Activated T-helper 1 cell treated with Interleukin-2 at 50 U/mL for 16 hours (primary cell): Measurements from ENCODE around the gene USP43.

Source experiments
- DNase-seq: peaks from one replicate; pipeline ENCODE4 v3.0.0-alpha.2; 2020; ENCODE audit warnings: low read depth

USP43 gene

DNA sequence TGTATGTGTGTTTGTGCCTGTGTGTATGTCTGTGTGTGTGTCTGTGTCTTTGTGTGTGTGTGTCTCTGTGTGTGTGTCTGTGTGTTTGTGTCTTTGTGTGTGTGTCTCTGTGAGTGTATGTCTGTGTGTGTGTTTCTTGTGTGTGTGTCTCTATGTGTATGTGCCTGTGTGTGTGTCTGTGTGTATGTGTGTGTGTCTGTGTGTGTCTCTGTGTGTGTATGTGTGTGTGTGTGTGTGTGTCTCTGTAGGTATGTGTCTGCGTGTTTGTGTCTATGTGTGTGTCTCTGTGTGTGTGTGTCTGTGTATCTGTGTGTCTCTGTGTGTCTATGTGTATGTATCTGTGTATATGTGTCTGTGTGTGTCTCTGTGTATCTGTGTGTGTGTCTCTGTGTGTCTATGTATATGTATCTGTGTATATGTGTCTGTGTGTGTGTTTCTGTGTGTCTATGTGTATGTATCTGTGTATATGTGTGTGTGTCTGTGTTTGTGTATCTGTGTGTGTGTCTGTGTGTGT lies 70.2 kb downstream of the USP43 start:
- no peak for DNase-seq

DNA sequence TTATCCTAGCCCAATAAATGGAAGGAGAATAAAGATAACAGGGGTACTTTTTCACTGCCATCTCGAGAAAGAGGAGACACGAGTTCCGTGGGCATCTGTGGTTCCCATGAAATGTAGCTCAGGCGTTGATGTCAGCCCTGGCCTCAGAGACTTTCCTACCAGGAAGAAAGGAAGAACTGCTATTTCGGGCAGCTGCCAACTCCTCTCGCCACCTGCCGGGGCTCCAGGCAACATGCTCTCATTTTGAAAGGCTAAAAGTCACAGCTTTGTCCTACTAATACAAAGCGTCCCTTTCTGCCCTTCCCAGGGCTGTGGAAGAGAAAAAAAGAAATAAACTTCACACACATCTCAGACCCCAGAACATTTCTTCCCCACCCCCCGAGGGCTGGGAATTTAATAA lies 80.3 kb downstream of the USP43 start:
- no peak for DNase-seq

DNA sequence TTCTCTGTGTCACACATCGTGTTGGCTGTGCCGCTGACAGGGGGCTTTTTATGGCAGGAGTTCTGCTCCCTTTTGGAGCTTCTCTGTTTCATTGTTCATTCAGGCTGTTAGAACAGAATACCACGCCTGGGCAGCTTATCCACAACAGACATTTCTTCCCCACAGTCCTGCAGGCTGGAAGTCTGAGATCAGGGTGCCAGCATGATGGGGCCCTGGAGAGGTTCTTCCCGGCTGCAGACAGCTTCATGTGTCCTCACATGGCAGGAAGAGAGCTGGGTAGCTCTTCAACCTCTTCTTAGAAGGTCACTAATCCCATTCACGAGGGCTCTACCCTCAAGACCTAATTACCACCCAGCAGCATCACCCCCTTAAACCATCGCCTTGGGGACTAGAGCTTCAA lies 81.0 kb downstream of the USP43 start:
- DNase-seq: no peak

- DNase-seq: no peak
These were observed 82.7 kb downstream of the USP43 start for GRCh38 chr17:9728005-9728404.

DNA sequence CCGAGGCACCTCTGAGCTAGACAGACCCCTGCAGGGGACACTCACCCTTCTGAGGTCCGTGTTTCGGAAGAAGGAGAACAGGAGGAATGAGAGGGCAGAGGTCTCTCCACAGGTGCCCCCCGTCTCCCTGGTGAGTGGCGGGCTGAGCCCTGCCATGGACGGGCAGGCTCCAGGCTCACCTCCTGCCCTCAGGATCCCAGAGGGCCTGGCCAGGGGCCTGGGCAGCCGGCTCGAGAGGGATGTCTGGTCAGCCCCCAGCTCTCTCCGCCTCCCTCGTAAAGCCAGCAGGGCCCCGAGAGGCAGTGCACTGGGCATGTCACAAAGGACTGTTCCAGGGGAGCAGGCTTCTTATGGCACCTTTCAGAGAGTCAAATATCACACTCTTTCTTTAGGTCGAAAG lies 83.2 kb downstream of the USP43 start:
- DNase-seq: no peak

- no peak for DNase-seq
These were observed 83.8 kb downstream of the USP43 start for GRCh38 chr17:9729034-9729650.

DNA sequence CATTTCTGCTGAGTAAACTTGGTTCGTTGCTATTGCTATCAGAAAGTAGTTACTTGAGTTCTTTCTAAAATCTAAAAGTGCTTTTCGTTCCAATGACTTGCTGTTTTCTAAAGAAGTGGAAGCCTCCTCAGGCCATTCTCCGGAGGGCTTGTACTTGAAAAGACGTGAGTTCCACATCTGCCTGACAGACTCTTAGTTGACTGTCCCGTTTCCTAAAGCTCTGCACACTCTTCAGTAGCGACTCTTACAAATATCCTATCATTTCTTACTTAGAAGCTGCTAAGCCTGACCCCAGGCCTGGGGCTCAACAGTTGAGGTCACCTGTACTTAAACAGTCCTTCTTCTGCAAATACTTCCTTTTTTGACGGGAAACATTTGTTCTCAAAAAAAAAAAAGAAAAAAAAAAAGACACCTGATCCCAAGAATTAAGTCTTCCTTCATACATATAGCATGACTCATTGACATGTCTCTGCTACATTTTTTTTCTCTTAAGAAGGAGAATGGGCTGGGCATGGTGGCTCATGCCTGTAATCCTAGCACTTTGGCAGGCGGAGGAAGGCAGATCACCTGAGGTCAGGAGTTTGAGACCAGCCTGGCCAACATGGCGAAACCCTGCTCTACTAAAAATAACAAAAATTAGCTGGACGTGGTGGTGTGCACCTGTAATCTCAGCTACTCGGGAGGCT lies 84.6 kb downstream of the USP43 start:
- DNase-seq: no peak

DNA sequence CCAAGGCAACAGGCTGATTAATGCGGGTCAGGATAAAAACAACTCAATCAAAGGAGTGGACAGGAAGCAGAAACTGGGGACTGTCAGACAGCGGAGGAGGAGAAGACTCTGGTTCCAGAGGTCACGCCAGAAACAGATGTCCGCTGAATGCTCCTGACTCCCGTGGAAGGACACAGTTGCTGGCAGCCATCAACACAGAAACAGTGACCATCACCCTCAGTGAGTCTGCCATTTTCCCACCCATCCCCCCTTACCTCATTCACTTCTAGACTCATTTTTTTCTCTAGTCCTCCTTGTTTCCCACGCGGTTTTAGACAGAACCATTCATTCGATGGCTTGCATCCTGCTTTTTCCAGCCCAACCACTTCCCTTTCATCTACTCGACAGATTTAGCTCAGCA lies 105.2 kb downstream of the USP43 start:
- no peak for DNase-seq

DNA sequence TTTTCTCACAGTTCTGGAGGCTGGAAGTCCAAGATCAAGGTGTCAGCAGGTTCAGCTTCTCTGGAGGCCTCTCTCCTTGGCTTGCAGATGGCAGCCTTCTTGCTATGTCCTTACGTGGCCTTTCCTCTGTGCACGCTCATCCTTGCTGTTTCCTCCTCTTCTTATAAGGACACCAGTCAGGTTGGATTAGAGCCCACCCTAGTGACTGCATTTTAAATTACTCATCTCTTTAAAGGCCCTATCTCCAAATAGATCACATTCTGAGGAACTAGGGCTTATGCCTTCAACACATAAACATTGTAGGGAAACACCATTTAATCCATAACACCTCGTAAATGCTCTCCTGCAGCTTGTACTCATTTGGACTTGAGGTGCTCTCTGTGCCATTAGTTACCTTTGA lies 109.8 kb downstream of the USP43 start:
- DNase-seq: no peak

GRCh38 chr17:9760266-9760665 lies 114.9 kb downstream of the USP43 start:
- no peak for DNase-seq

DNA sequence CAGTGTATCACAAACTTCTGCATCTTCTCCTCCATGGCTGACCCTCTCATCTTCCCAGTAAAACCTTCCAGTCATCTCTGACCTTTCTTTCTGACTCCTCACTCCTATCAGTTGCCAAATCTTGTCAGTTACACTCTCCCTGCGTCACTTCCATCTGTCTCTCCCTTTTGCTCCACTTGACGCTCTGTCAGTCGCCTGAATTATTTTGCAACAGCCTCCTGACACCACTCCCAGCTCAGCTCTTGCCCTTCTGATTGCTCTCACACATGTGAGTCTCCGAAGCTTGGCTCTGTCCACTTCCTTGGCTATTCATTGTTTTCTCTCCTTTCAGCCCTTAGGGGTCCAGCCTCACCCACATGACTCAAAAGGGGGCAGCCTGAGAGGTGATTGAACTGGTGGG lies 118.3 kb downstream of the USP43 start:
- DNase-seq: no peak

GRCh38 chr17:9765322-9765721 lies 120.0 kb downstream of the USP43 start:
- no peak for DNase-seq

DNA sequence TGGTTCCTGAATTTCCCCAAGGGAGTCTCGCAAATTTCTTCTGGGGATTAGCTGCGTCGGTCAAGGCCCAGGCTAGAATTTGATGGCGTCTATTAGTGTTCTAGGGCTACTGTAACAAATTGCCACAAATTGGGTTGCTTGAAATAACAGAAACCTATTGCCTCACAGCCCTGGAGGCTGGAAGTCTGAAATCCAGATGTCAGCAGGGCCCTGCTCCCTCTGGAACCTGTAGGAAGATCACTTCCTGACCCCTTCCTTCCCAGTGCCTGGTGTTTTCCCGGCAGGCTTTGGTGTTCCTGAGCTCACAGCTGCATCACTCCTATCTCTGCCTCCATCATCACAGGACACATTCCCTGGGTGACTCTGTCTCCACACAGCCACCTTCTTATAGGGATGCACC lies 121.7 kb downstream of the USP43 start:
- DNase-seq: no peak

GRCh38 chr17:9767432-9767991 lies 122.2 kb downstream of the USP43 start:
- DNase-seq: no peak

DNA sequence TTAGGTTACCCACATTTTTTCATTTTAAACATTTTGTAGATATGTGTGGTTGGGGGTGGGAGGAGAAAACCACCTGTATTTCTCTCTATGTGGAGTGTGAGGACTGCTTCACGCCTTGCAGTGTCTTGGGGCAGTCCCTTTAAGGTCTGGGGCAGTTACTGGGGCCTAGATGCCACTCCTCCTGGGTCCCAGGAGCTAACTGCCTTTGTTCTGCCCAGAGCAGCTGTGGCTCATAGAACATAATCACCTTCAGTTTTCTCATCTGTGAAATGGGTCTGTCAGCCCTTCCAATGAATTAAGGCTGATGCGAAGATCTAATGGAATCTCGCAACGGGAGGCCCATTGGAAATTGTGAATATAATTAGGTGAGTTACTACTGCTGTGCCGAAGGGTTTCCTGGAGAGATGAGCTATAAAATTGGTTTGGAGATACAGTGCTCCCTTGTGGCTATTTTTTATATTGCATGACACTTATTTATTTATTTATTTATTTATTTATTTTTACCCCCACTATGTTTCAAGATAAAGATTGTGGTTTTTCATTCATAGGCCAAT lies 123.1 kb downstream of the USP43 start:
- no peak for DNase-seq

DNA sequence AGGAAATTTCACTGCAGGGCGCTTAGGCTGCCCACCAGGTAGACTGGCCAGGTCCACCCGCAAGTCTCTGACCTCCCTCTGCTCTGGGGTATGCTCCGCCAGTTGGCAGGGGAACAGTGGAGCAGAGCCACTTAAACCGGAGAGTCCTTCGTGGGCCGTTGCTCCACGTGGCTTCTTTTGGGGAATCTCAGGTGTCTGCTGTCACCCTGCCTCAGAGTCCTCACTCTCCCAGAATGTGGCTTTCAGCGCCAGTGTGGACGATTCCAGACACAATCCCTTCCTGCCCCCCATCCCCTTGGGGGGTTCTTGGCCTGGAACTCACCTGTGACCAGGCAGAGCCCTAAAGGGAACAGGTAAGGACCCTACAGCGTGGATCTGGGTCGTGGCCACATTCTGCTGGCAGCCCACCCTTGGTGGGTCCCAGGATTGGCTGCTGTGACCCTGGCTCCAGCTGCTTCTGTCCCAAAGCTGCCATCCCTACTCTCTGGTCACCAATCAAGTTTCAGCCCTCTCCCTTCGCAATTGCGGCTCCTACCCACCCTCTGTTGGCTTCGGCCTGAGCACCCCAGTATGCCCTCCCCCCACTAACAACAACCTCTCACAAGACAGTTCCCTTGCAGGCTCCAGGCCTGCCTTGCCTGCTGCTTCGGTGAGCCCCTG lies 123.8 kb downstream of the USP43 start:
- DNase-seq: no peak

DNA sequence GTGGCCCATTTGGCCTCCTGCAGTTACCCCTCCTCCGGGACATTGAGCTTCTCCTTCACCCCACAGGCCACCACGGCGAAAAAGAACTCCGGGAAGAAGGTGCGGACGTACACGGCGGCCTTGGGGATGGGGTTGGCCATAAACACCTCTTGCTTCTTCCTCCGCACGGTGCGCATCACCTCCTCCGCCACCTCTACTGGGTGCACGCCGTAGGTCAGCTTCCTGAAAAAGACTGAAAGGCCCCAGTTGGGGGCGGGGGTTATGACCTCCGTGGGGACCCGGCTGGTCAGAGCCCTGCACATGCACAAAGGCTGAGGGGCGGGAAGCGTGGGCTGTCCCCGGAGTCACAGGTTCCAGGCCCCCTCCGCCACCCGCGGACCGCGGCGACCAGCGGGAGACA lies 126.1 kb downstream of the USP43 start:
- DNase-seq: no peak

DNA sequence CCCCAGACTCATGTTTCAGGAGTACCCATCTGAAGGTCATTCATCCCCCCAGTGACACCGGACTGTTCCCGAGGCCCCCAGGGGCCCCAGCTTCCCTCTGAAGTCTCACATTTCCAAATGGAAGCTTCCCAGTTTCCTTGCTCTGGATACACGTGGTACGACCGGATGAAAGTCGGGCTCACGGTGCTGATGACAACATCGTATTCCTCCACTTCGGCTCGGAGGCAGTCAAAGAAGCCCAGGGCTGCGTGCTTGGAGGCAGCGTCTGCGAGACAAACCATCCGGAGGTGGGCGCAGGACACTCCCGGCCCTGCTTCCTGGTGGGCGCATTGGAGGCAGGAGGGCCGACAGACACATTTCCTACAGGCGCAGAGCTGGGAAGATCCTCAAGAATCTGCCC lies 127.3 kb downstream of the USP43 start:
- no peak for DNase-seq

GRCh38 chr17:9776911-9777310 lies 131.6 kb downstream of the USP43 start:
- no peak for DNase-seq
